ES-I3 (cell line): ENCODE measurements around the gene SLC25A45.

ENCODE experiments used
- H3K36me3 ChIP-seq: 2 replicates; pipeline ENCODE4 v1.6.1; 2013; ENCODE audit warnings: mild to moderate bottlenecking, low read length, control low read depth, moderate library complexity; ENCODE audit not compliant: insufficient read depth
- H3K4me1 ChIP-seq: 2 replicates; pipeline ENCODE4 v1.6.1; 2013; ENCODE audit warnings: mild to moderate bottlenecking, control low read depth, low read length; ENCODE audit not compliant: insufficient read depth
- H3K9ac ChIP-seq: 2 replicates; pipeline ENCODE4 v1.6.1; 2013; ENCODE audit warnings: low read depth, mild to moderate bottlenecking, low read length, moderate library complexity
- H3K9me3 ChIP-seq: 2 replicates; pipeline ENCODE4 v1.6.1; 2013; ENCODE audit warnings: mild to moderate bottlenecking, low read length, moderate library complexity; ENCODE audit not compliant: control insufficient read depth, insufficient read depth

The SLC25A45 gene

GRCh38 chr11:65424205-65425104 lies 42.0 kb upstream of the SLC25A45 start:
- Histone ChIP-seq H3K36me3 (peaks cover 26% of the 10 kb centered on the region), H3K4me1 (peaks cover 18% of the 10 kb centered on the region), H3K9me3 (no peaks in the 10 kb centered on the region), H3K9ac (peak overlapping the region; percentile 87)

GRCh38 chr11:65423516-65424204 lies 41.2 kb upstream of the SLC25A45 start:
- Histone ChIP-seq H3K9ac (peak overlapping the region; percentile 87), H3K9me3 (no peaks in the 10 kb centered on the region), H3K4me1 (peaks cover 21% of the 10 kb centered on the region), H3K36me3 (peaks cover 26% of the 10 kb centered on the region)

- peaks cover 26% of the 10 kb centered on the region for H3K36me3 ChIP-seq
- peaks cover 26% of the 10 kb centered on the region for H3K4me1 ChIP-seq
- H3K9ac ChIP-seq = peak within 1 kb of the TSS; percentile 87
- H3K9me3 ChIP-seq = no peaks in the 10 kb centered on the region
Observed at GRCh38 chr11:65422633-65423515, 40.4 kb upstream of the SLC25A45 start, which contains the start of gene NEAT1. TSS of gene NEAT1 (plus strand) at chr11:65422798.

- peak overlapping the region; percentile 87 for H3K9ac ChIP-seq
- peaks cover 26% of the 10 kb centered on the region for H3K36me3 ChIP-seq
- peaks cover 31% of the 10 kb centered on the region for H3K4me1 ChIP-seq
- no peaks in the 10 kb centered on the region for H3K9me3 ChIP-seq
Observed at GRCh38 chr11:65421794-65422632, 39.6 kb upstream of the SLC25A45 start.

- Histone ChIP-seq H3K9ac (peak overlapping the region; percentile 87), H3K36me3 (peaks cover 20% of the 10 kb centered on the region), H3K4me1 (peaks cover 37% of the 10 kb centered on the region), H3K9me3 (no peaks in the 10 kb centered on the region)
Observed at GRCh38 chr11:65420979-65421793, 38.7 kb upstream of the SLC25A45 start.

GRCh38 chr11:65420506-65420905 lies 38.1 kb upstream of the SLC25A45 start:
- no peaks in the 10 kb centered on the region for H3K9me3 ChIP-seq
- peak overlapping the region; percentile 59 for H3K9ac ChIP-seq
- H3K4me1 ChIP-seq = peaks cover 43% of the 10 kb centered on the region
- peaks cover 18% of the 10 kb centered on the region for H3K36me3 ChIP-seq

- no peaks in the 10 kb centered on the region for H3K9me3 ChIP-seq
- H3K9ac ChIP-seq = peak overlapping the region; percentile 59
- H3K36me3 ChIP-seq = peaks cover 13% of the 10 kb centered on the region
- H3K4me1 ChIP-seq = peaks cover 43% of the 10 kb centered on the region
Observed at GRCh38 chr11:65419772-65420481, 37.5 kb upstream of the SLC25A45 start.

- Histone ChIP-seq H3K36me3 (peaks cover 9% of the 10 kb centered on the region), H3K9ac (peak overlapping the region; percentile 59), H3K4me1 (peaks cover 43% of the 10 kb centered on the region), H3K9me3 (no peaks in the 10 kb centered on the region)
Observed at GRCh38 chr11:65419460-65419771, 37.0 kb upstream of the SLC25A45 start.

GRCh38 chr11:65418681-65419459 lies 36.4 kb upstream of the SLC25A45 start:
- Histone ChIP-seq H3K9me3 (no peaks in the 10 kb centered on the region), H3K9ac (peak overlapping the region; percentile 59), H3K4me1 (peaks cover 43% of the 10 kb centered on the region), H3K36me3 (peaks cover 4% of the 10 kb centered on the region)

- peaks cover 43% of the 10 kb centered on the region for H3K4me1 ChIP-seq
- peak overlapping the region; percentile 59 for H3K9ac ChIP-seq
- H3K36me3 ChIP-seq = no peaks in the 10 kb centered on the region
Observed at GRCh38 chr11:65418431-65418680, 35.9 kb upstream of the SLC25A45 start.

GRCh38 chr11:65417702-65418430 lies 35.4 kb upstream of the SLC25A45 start:
- H3K36me3 ChIP-seq = no peaks in the 10 kb centered on the region
- H3K9ac ChIP-seq = peak overlapping the region; percentile 59
- peaks cover 43% of the 10 kb centered on the region for H3K4me1 ChIP-seq
- no peaks in the 10 kb centered on the region for H3K9me3 ChIP-seq

More at GRCh38 chr11:65418431-65418680, 35.9 kb upstream of the SLC25A45 start:
- no peaks in the 10 kb centered on the region for H3K9me3 ChIP-seq
